Testis (tissue), 3 donors: ENCODE measurements around the gene COL23A1. TPM values are rescaled to one million over a fixed set of nuclear protein-coding genes. Genes with fewer than 3 reads are reported as not detected.

Experiments used
- DNase-seq: peaks from one replicate; pipeline ENCODE4 v3.0.0-alpha.2; 2019
- H3K27ac ChIP-seq, 2 donors: fragments of 200-600 bp; sonication (generic); one replicate each; pipeline ENCODE4 v1.5.1; 2019
- H3K27me3 ChIP-seq: fragments of 200-600 bp; sonication (generic); one replicate; pipeline ENCODE4 v1.5.1; 2019
- H3K36me3 ChIP-seq: fragments of 200-600 bp; sonication (generic); one replicate; pipeline ENCODE4 v1.5.1; 2017; ENCODE audit warnings: low read depth; ENCODE audit errors: missing control alignments
- H3K4me1 ChIP-seq: fragments of 200-600 bp; sonication (generic); one replicate; pipeline ENCODE4 v1.5.1; 2019
- H3K4me3 ChIP-seq, 2 donors: fragments of 200-600 bp; sonication (generic); one replicate each; pipeline ENCODE4 v1.5.1; 2017 to 2019
- H3K9me3 ChIP-seq: fragments of 200-600 bp; sonication (generic); one replicate; pipeline ENCODE4 v1.5.1; 2017
- CTCF ChIP-seq, 3 experiments: fragments of 450-650 bp in 2 of 3; fragments of 200-600 bp in 1 of 3; sonication (generic) in 1 of 3; IDR thresholded peaks; one replicate each; pipeline ENCODE4 v1.5.1; 2016 to 2019; ENCODE audit warnings: antibody characterized with exemption in 3 of 3, mild to moderate bottlenecking in 2 of 3, moderate library complexity in 1 of 3
- POLR2A ChIP-seq: fragments of 450-650 bp; IDR thresholded peaks from one replicate; pipeline ENCODE4 v1.6.1; 2017; ENCODE audit warnings: antibody characterized with exemption, mild to moderate bottlenecking, moderate library complexity
- WGBS, 2 donors: methylation state at CpG; one replicate each; pipeline ENCODE4 v1.1.5; 2018; 5-methylcytosine and 5-hydroxymethylcytosine counted together
- intact Hi-C: fragments of 100-400 bp; cut with DNase I; formaldehyde crosslinking; loops from one replicate; pipeline ENCODE4 v1.15.1; 2023; ENCODE audit warnings: low total_unique reads
- polyA plus RNA-seq: library from polyadenylated mRNA; stranded (reverse); fragments of 350-450 nt; fragmentation: Illumina TruSeq; extraction: RNeasy Lipid Tissue Mini Kit (QIAGEN cat#74804); gene quantifications from one replicate; pipeline ENCODE4 v1.2.3, GENCODE V29; 2014; ENCODE audit warnings: low read depth, low replicate concordance; ENCODE audit not compliant: insufficient read depth
- total RNA-seq, 2 donors: library from RNA; depleted of rRNA; stranded (reverse); fragments of >200 nt; gene quantifications; one replicate each; pipeline ENCODE4 v1.2.3, GENCODE V29; 2016

COL23A1 gene
- total and polyA plus RNA-seq, 3 donors from 2014 or later = 4.3 to 5.5 (median 5.0) TPM

- no peaks in the 10 kb centered on the region for H3K9me3 ChIP-seq
- no peaks in the 10 kb centered on the region for H3K4me1 ChIP-seq
- no peaks in the 10 kb centered on the region for H3K27me3 ChIP-seq
- intact Hi-C loops = no loop called here
- H3K36me3 ChIP-seq = no peaks in the 10 kb centered on the region
- 87 to 94% methylated on average over 19 to 20 of the region's 20 CpGs for WGBS, 2 donors
- TF ChIP-seq POLR2A (no peak), CTCF (IDR thresholded peaks at IDR 0.05) (no peak)
- no peak for DNase-seq
- H3K4me3 ChIP-seq = no peak overlapping the region
- no peak overlapping the region for H3K27ac ChIP-seq
Observed at GRCh38 chr5:178346607-178347334, 243.4 kb downstream of the COL23A1 start.

GRCh38 chr5:178343306-178343705 is 246.9 kb downstream of the COL23A1 start:
- WGBS, 2 donors = 69 to 81% methylated on average over 6 of the region's 6 CpGs
- Histone ChIP-seq H3K27ac (no peak overlapping the region), H3K36me3 (no peaks in the 10 kb centered on the region), H3K4me1 (no peaks in the 10 kb centered on the region), H3K9me3 (no peaks in the 10 kb centered on the region), H3K4me3 (no peak overlapping the region), H3K27me3 (no peaks in the 10 kb centered on the region)
- no peak for TF ChIP-seq POLR2A
- no peak for TF ChIP-seq CTCF (IDR thresholded peaks at IDR 0.05)
- no peak for DNase-seq
- intact Hi-C loops = no loop called here

GRCh38 chr5:178341851-178342140 is 248.4 kb downstream of the COL23A1 start:
- WGBS, 2 donors = 92 to 98% methylated on average over 10 of the region's 10 CpGs
- TF ChIP-seq POLR2A = no peak
- TF ChIP-seq CTCF (IDR thresholded peaks at IDR 0.05) = no peak
- H3K9me3 ChIP-seq = no peaks in the 10 kb centered on the region
- DNase-seq = no peak
- intact Hi-C loops = no loop called here
- H3K27me3 ChIP-seq = no peaks in the 10 kb centered on the region
- no peak overlapping the region for H3K4me3 ChIP-seq
- H3K27ac ChIP-seq = no peak overlapping the region
- no peaks in the 10 kb centered on the region for H3K4me1 ChIP-seq
- no peaks in the 10 kb centered on the region for H3K36me3 ChIP-seq

GRCh38 chr5:178341091-178341850 is 248.9 kb downstream of the COL23A1 start:
- Histone ChIP-seq H3K4me1 (no peaks in the 10 kb centered on the region), H3K36me3 (no peaks in the 10 kb centered on the region), H3K9me3 (no peaks in the 10 kb centered on the region), H3K4me3 (no peak overlapping the region), H3K27me3 (no peaks in the 10 kb centered on the region), H3K27ac (no peak overlapping the region)
- TF ChIP-seq CTCF (IDR thresholded peaks at IDR 0.05) = no peak
- TF ChIP-seq POLR2A = no peak
- 86 to 96% methylated on average over 13 to 15 of the region's 15 CpGs for WGBS, 2 donors
- intact Hi-C loops = no loop called here
- DNase-seq = no peak
